B cell (primary cell): Measurements from ENCODE around the gene ISOC2.

Source experiments
- EZH2 ChIP-seq: IDR thresholded peaks from 2 replicates; pipeline ENCODE4 v1.6.1; 2012; ENCODE audit warnings: borderline replicate concordance, low read depth, mild to moderate bottlenecking, moderate library complexity, low read length; ENCODE audit not compliant: insufficient read depth, poor library complexity, severe bottlenecking
- TF ChIP-seq, protein P1 (sequence below): fragments of 200-600 bp; IDR thresholded peaks from one replicate; pipeline ENCODE4 v1.8.0; 2022; ENCODE audit warnings: antibody characterized with exemption, mild to moderate bottlenecking

DNA sequence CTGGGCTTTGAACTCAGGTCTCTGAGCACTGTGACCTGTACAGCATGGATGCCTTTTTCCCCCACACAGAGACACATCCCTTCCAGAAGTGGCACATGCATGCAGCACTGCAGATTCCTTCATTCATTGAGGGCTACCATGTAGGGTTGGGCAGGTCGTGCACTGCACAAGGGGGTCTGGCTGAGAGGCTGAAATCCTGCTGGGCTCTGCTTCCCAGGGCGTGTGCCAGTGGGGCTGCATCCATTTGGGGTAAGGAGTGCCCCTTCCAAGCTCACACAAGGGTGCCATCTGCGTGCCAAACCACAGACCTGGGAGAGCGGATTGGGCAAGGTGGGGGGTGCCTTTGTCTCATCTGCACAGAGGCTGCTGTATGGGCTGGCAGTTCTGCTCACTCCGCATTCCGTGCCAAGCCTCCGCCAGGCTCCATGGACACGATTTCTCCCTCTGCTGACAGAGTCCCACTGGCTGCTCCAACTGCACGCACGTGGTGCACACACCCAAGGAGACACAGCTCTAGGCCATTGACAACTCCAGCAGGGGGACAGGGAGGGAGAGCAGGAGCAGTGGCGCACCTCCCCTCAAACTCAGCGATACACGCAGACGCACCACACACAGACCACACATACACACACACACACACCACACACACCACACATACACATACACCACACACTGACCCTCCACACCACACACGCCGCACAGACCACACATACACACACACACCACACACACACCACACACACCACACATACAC lies 13.8 kb downstream of the ISOC2 start:
- TF ChIP-seq, protein P1, sequence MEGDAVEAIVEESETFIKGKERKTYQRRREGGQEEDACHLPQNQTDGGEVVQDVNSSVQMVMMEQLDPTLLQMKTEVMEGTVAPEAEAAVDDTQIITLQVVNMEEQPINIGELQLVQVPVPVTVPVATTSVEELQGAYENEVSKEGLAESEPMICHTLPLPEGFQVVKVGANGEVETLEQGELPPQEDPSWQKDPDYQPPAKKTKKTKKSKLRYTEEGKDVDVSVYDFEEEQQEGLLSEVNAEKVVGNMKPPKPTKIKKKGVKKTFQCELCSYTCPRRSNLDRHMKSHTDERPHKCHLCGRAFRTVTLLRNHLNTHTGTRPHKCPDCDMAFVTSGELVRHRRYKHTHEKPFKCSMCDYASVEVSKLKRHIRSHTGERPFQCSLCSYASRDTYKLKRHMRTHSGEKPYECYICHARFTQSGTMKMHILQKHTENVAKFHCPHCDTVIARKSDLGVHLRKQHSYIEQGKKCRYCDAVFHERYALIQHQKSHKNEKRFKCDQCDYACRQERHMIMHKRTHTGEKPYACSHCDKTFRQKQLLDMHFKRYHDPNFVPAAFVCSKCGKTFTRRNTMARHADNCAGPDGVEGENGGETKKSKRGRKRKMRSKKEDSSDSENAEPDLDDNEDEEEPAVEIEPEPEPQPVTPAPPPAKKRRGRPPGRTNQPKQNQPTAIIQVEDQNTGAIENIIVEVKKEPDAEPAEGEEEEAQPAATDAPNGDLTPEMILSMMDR = no peak
- no peak for TF ChIP-seq EZH2
